NT2/D1 (cell line): ENCODE measurements around the gene XPO6.

Experiments
- SUZ12 ChIP-seq: IDR thresholded peaks from 2 replicates; pipeline ENCODE4 v1.6.1; 2011; ENCODE audit not compliant: insufficient read length, insufficient read depth; ENCODE audit errors: extremely low read depth
- YY1 ChIP-seq: IDR thresholded peaks from 2 replicates; pipeline ENCODE4 v1.6.1; 2011; ENCODE audit not compliant: insufficient read length, insufficient read depth
- ZNF274 ChIP-seq: IDR thresholded peaks from 2 replicates; pipeline ENCODE4 v1.6.1; 2011; ENCODE audit warnings: mild to moderate bottlenecking, low read depth, low read length

GRCh38 chr16:28149011-28149888 lies 62.5 kb downstream of the XPO6 start:
- TF ChIP-seq YY1 (no peak), SUZ12 (no peak), ZNF274 (no peak)
